NT2/D1 (cell line): Measurements from ENCODE around the gene EPHA6.

Experiments used
- SUZ12 ChIP-seq: IDR thresholded peaks from 2 replicates; pipeline ENCODE4 v1.6.1; 2011; ENCODE audit not compliant: insufficient read length, insufficient read depth; ENCODE audit errors: extremely low read depth
- YY1 ChIP-seq: IDR thresholded peaks from 2 replicates; pipeline ENCODE4 v1.6.1; 2011; ENCODE audit not compliant: insufficient read length, insufficient read depth

DNA sequence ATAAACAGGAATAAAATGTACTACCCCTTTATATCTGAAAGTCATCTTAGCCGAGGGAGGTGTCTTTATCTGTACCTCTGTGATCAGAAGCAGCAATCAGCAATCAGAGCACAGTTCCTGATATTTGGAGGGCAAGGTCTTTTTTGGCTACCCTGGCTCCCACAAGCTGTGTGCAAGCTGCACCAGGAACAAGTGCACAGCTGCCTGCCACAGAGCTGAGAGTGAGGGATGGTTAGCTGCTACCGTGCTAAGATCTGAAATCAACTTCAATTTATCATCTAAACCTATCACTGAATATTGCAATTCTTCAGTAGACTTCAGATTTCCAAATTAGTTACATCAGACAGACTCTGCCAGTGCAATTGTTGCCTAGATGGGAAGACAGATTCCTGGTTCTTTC is 545.6 kb downstream of the EPHA6 start:
- TF ChIP-seq SUZ12 (no peak), YY1 (no peak)
